ENCODE results near the gene BAZ1A. TPM values are rescaled to one million over a fixed set of nuclear protein-coding genes. Genes with fewer than 3 reads are reported as not detected.

BAZ1A gene
- total RNA-seq, 1 experiment from 2014 or later = 24.2 TPM

DNA sequence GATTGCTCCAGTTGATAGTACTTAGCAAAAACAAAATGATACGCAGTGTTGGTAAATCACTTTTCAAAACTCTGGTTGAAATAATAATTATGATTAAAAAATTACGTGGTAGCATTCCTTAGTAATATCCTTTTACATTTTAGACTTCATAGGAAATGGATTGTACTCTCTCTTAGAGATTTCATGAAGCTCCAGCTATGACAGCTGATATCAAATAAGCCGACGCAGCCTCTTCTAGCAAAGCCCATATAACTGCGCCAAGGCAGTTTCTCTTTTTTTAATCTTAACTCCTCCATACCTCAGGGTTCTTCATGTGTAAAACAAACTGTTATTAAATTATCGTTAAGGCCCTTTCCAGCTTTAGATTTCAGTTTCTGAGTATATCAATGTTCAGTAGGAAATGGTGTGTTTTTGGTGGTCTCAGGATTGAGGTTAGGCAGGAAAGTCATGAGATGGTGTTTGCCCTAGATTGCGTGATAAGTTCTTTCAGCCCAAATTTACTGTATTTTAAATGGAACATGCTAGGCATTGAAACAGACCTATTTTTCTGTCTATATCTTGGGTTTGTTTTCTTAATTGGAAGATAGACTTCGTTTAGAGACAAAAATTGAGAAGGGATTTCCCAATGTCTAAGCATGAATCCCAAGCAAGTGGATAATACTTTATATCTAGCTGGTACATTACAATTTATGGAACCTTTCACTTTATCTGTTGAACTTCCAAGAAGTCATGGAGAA, 159.9 kb downstream of the BAZ1A start:
- ChIA-PET RAD21 (ENCODE audit: low non-redundant PET in 1 of 2, low total read pairs in 2 of 2, uncharacterized antibody in 2 of 2, unreplicated experiment in 2 of 2) (interaction anchor here in 1 of 2 experiments (1.1 kb wide), 1 partner anchor 19 kb away, joined by 3 read pairs; no protein-coding TSS in a partner anchor), CTCF (interaction anchor here (1.0 kb wide), 1 partner anchor 8 kb away, joined by 4 read pairs; no protein-coding TSS in a partner anchor), POLR2A (interaction anchor here (1.1 kb wide), 1 partner anchor 14 kb away, joined by 3 read pairs; no protein-coding TSS in a partner anchor)
- Histone ChIP-seq H3K27ac (ENCODE audit: low read depth, low read length) (peak overlapping the region; percentile 73), H3K4me2 (ENCODE audit: low read length) (peak overlapping the region; percentile 88), H3K9ac (ENCODE audit: low read length) (peak overlapping the region; percentile 84), H3K36me3 (ENCODE audit: control insufficient read depth in 1 of 2, insufficient read depth in 2 of 2, low read length in 2 of 2) (peaks cover 4 to 11% of the 10 kb centered on the region in 2 experiments; a peak in 2 of 4 replicates), H3K9me2 (ENCODE audit: insufficient read depth) (no peaks in the 10 kb centered on the region), H3K27me3 (ENCODE audit: insufficient read depth, low read length) (no peaks in the 10 kb centered on the region), H3K4me1 (ENCODE audit: control insufficient read depth in 1 of 2, insufficient read depth in 2 of 2, low read length in 2 of 2) (peaks cover 10 to 41% of the 10 kb centered on the region in 2 experiments), H3K79me2 (ENCODE audit: insufficient read depth, low read length) (peaks cover 29% of the 10 kb centered on the region), H3K9me3 (ENCODE audit: control insufficient read depth in 1 of 2, insufficient read depth in 1 of 2, low read depth in 1 of 2, low read length in 2 of 2) (no peaks in the 10 kb centered on the region), H2AFZ (ENCODE audit: low read depth, low read length, poor library complexity, severe bottlenecking) (no peak overlapping the region), H4K20me1 (ENCODE audit: insufficient read depth) (no peaks in the 10 kb centered on the region), H3K4me3 (replicated peaks in 1 of 2; ENCODE audit: low read depth in 1 of 2, low read length in 2 of 2) (peak overlapping the region; percentile 73)
- ATAC-seq (no peak), DNase-seq (ENCODE audit: low read depth, low spot score) (no peak)
- intact Hi-C loops (cut with micrococcal nuclease) = no loop called here
- TSS peak; percentile 66 for BruUV-seq (replicated peaks)
- TF ChIP-seq ATF3 (IDR thresholded peaks at IDR 0.05) = no peak
- no peak for TF ChIP-seq TCF7L2 (IDR thresholded peaks at IDR 0.05; ENCODE audit: borderline replicate concordance, extremely low read depth, insufficient read depth, insufficient read length)
- no peak for TF ChIP-seq CBX3 (IDR thresholded peaks at IDR 0.05; ENCODE audit: low read depth)
- no peak for TF ChIP-seq POLR2A (IDR thresholded peaks at IDR 0.05; ENCODE audit: borderline replicate concordance, extremely low read depth, insufficient read depth, insufficient read length)
- TF ChIP-seq RAD21 (IDR thresholded peaks at IDR 0.05; ENCODE audit: low read depth) = no peak
- no peak for TF ChIP-seq SP1 (IDR thresholded peaks at IDR 0.05; ENCODE audit: low read depth)
- TF ChIP-seq ELF1 (IDR thresholded peaks at IDR 0.05; ENCODE audit: borderline replicate concordance, low read depth) = no peak
- TF ChIP-seq CEBPB (IDR thresholded peaks at IDR 0.05; ENCODE audit: low read depth) = no peak
- no peak for TF ChIP-seq ZBTB33 (IDR thresholded peaks at IDR 0.05; ENCODE audit: extremely low read depth, insufficient replicate concordance, low read length)
- no peak for TF ChIP-seq ZFX (IDR thresholded peaks at IDR 0.05)
- TF ChIP-seq EZH2phosphoT487 (IDR thresholded peaks at IDR 0.05; ENCODE audit: borderline replicate concordance) = no peak
- TF ChIP-seq CTCF (IDR thresholded peaks at IDR 0.05 in 2 of 3, conservative IDR thresholded peaks at IDR 0.05 in 1 of 3; ENCODE audit: borderline replicate concordance in 1 of 3, insufficient read depth in 1 of 3, low read depth in 2 of 3, low read length in 2 of 3) = no peak
- no peak for TF ChIP-seq FOSL1 (IDR thresholded peaks at IDR 0.05; ENCODE audit: low read depth)
- no peak for TF ChIP-seq JUND (IDR thresholded peaks at IDR 0.05)
- no peak for TF ChIP-seq SIN3A (IDR thresholded peaks at IDR 0.05; ENCODE audit: low read depth)
- TF ChIP-seq EZH2 (IDR thresholded peaks at IDR 0.05) = no peak
- no peak for TF ChIP-seq SRF (IDR thresholded peaks at IDR 0.05; ENCODE audit: low read depth)
- TF ChIP-seq EGR1 (IDR thresholded peaks at IDR 0.05; ENCODE audit: low read depth) = no peak; the same call in 1 of the 2 replicates
- TF ChIP-seq ZNF274 (IDR thresholded peaks at IDR 0.05; ENCODE audit: low read depth, low read length) = no peak

Measured in HCT116 (cell line).